Duodenal mucosa (tissue), 2 donors: Measurements from ENCODE around the gene FSIP1.

Experiments used
- H3K27ac ChIP-seq: one replicate; pipeline ENCODE4 v1.7.0; 2013; ENCODE audit warnings: low read depth, low read length
- H3K27me3 ChIP-seq, 2 donors: one replicate each; pipeline ENCODE4 v1.7.0; 2013; ENCODE audit warnings: low read length in 2 of 2, control low read depth in 1 of 2; ENCODE audit not compliant: insufficient read depth in 2 of 2, control insufficient read depth in 1 of 2
- H3K36me3 ChIP-seq, 2 donors: one replicate each; pipeline ENCODE4 v1.7.0; 2013; ENCODE audit warnings: low read length in 2 of 2, control low read depth in 1 of 2; ENCODE audit not compliant: insufficient read depth in 2 of 2, control insufficient read depth in 1 of 2
- H3K4me1 ChIP-seq, 2 donors: one replicate each; pipeline ENCODE4 v1.7.0; 2013; ENCODE audit warnings: low read length in 2 of 2, control low read depth in 1 of 2; ENCODE audit not compliant: insufficient read depth in 2 of 2, control insufficient read depth in 1 of 2
- H3K4me3 ChIP-seq, 2 donors: one replicate each; pipeline ENCODE4 v1.7.0; 2013; ENCODE audit warnings: low read length in 2 of 2, low read depth in 1 of 2
- H3K9ac ChIP-seq, 2 donors: one replicate each; pipeline ENCODE4 v1.7.0; 2013; ENCODE audit warnings: low read length in 2 of 2, low read depth in 1 of 2
- H3K9me3 ChIP-seq, 2 donors: one replicate each; pipeline ENCODE4 v1.7.0; 2013; ENCODE audit warnings: low read length in 2 of 2, control low read depth in 1 of 2; ENCODE audit not compliant: control insufficient read depth in 1 of 2

FSIP1 gene

DNA sequence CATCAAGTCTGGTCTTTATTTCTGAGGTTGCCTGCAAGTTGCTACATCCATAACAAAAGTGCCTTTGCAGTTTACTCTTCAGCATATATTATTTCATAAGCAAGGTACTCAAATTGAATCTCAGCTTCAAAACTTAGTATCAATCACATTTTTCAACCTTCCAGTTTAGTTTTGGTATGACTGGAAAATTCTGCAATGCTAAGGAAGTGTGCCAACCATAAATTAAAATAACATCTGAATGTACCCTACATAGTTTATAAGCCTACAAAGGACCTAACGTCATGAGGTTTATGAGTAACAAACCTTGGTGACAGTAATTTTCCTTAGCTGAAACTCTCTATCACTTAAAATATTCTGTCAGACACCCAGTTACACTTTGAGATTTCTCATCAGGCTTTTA, 138.9 kb downstream of the FSIP1 start:
- no peaks in the 10 kb centered on the region for H3K9me3 ChIP-seq
- H3K4me1 ChIP-seq, result no peaks in the 10 kb centered on the region
- H3K4me3 ChIP-seq, result no peak overlapping the region
- H3K9ac ChIP-seq, result no peak overlapping the region
- H3K27ac ChIP-seq, result no peak overlapping the region
- H3K27me3 ChIP-seq, result no peaks in the 10 kb centered on the region
- H3K36me3 ChIP-seq, result no peaks in the 10 kb centered on the region

- Histone ChIP-seq H3K27ac (no peak overlapping the region), H3K9me3 (no peaks in the 10 kb centered on the region), H3K36me3 (no peaks in the 10 kb centered on the region), H3K9ac (no peak overlapping the region), H3K4me3 (no peak overlapping the region), H3K4me1 (no peaks in the 10 kb centered on the region), H3K27me3 (no peaks in the 10 kb centered on the region)
Measured at GRCh38 chr15:39642011-39642640, 140.5 kb downstream of the FSIP1 start.

- H3K36me3 ChIP-seq, result no peaks in the 10 kb centered on the region
- no peak overlapping the region for H3K27ac ChIP-seq
- no peaks in the 10 kb centered on the region for H3K9me3 ChIP-seq
- no peaks in the 10 kb centered on the region for H3K4me1 ChIP-seq
- no peak overlapping the region for H3K4me3 ChIP-seq
- H3K27me3 ChIP-seq, result no peaks in the 10 kb centered on the region
- H3K9ac ChIP-seq, result no peak overlapping the region
Measured at GRCh38 chr15:39641191-39641889, 141.3 kb downstream of the FSIP1 start.

- Histone ChIP-seq H3K27me3 (no peaks in the 10 kb centered on the region), H3K9ac (no peak overlapping the region), H3K4me1 (no peaks in the 10 kb centered on the region), H3K4me3 (no peak overlapping the region), H3K27ac (no peak overlapping the region), H3K9me3 (no peaks in the 10 kb centered on the region), H3K36me3 (no peaks in the 10 kb centered on the region)
Measured at GRCh38 chr15:39640665-39641064, 142.0 kb downstream of the FSIP1 start.

GRCh38 chr15:39639037-39639436, 143.6 kb downstream of the FSIP1 start:
- no peaks in the 10 kb centered on the region for H3K36me3 ChIP-seq
- no peak overlapping the region for H3K9ac ChIP-seq
- H3K4me1 ChIP-seq, result no peaks in the 10 kb centered on the region
- no peak overlapping the region for H3K27ac ChIP-seq
- H3K9me3 ChIP-seq, result no peaks in the 10 kb centered on the region
- H3K27me3 ChIP-seq, result no peaks in the 10 kb centered on the region
- no peak overlapping the region for H3K4me3 ChIP-seq

GRCh38 chr15:39638041-39638440, 144.6 kb downstream of the FSIP1 start:
- H3K9me3 ChIP-seq, result no peaks in the 10 kb centered on the region
- no peak overlapping the region for H3K4me3 ChIP-seq
- no peak overlapping the region for H3K27ac ChIP-seq
- H3K27me3 ChIP-seq, result no peaks in the 10 kb centered on the region
- H3K36me3 ChIP-seq, result no peaks in the 10 kb centered on the region
- no peak overlapping the region for H3K9ac ChIP-seq
- no peaks in the 10 kb centered on the region for H3K4me1 ChIP-seq

DNA sequence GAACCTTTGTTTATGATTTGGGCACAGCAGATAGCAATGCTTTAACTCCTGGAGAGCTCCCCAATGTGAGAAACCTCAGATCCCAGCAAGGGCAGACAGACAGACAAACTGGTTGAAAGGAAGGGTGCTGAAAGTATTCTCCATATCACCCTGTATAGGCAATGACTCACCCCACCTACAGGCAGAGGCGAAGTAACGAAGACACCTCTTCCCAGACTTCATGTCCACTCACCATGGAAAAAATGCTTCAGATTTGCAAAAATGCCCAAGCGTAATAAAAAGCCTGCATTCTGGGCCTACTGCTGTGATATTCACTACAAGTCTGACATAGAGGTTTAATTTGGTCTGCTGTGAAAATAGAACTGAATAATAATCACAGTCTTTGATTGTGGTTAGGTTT, 151.3 kb downstream of the FSIP1 start:
- peaks cover 16 to 17% of the 10 kb centered on the region in 2 donors for H3K4me1 ChIP-seq
- no peak overlapping the region for H3K4me3 ChIP-seq
- no peak overlapping the region for H3K27ac ChIP-seq
- H3K9me3 ChIP-seq, result no peaks in the 10 kb centered on the region
- no peak overlapping the region for H3K9ac ChIP-seq
- H3K36me3 ChIP-seq, result no peaks in the 10 kb centered on the region
- H3K27me3 ChIP-seq, result no peaks in the 10 kb centered on the region

DNA sequence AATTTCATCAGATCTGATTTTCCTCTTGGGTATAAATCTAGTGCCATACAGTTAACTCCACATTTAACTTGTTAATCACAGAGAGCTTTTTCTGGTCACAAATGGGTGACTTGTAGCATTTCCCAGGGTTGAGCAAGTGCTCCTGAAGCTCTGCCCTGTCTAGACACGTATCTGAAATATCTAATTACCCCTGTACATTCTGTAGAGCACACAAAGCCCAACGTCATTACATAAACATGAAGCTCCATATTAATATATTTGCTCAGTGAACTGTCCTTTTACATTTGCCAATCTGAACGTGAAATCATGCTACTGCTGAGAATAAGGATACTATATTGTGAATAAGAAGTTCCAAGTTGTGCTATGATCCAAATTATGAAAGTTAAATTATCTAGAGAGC, 152.7 kb downstream of the FSIP1 start:
- no peak overlapping the region for H3K27ac ChIP-seq
- peaks cover 21 to 23% of the 10 kb centered on the region in 2 donors for H3K4me1 ChIP-seq
- no peaks in the 10 kb centered on the region for H3K9me3 ChIP-seq
- no peak overlapping the region for H3K9ac ChIP-seq
- no peaks in the 10 kb centered on the region for H3K36me3 ChIP-seq
- no peaks in the 10 kb centered on the region for H3K27me3 ChIP-seq
- no peak overlapping the region for H3K4me3 ChIP-seq

DNA sequence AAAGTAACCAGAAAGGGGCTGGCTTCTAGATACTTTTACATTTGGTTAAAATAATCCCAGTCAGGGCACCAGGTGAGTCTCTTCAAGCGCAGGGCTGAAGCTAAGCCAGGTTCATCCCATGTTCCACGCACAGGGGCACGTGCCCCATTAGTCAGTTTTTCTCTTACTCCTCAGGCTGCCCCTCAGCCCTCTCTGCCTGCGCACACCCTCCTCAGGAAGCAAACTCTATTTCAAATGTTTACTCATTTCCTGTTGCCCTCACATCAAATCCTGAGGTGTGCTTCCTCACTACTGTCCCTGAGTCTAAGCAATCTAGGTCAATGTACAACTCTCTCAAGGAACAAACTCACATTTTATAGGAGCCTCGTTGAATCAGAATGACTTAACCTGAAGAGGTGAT, 153.3 kb downstream of the FSIP1 start:
- Histone ChIP-seq H3K4me1 (peaks cover 22 to 27% of the 10 kb centered on the region in 2 donors), H3K9ac (no peak overlapping the region), H3K27me3 (no peaks in the 10 kb centered on the region), H3K36me3 (no peaks in the 10 kb centered on the region), H3K9me3 (no peaks in the 10 kb centered on the region), H3K4me3 (no peak overlapping the region), H3K27ac (no peak overlapping the region)

- H3K27ac ChIP-seq, result peak overlapping the region; percentile 61
- H3K9me3 ChIP-seq, result no peaks in the 10 kb centered on the region
- H3K4me3 ChIP-seq, result no peak overlapping the region
- H3K36me3 ChIP-seq, result no peaks in the 10 kb centered on the region
- no peak overlapping the region for H3K9ac ChIP-seq
- no peaks in the 10 kb centered on the region for H3K27me3 ChIP-seq
- peaks cover 22 to 27% of the 10 kb centered on the region in 2 donors for H3K4me1 ChIP-seq
Measured at GRCh38 chr15:39628546-39629257, 153.9 kb downstream of the FSIP1 start.
